Measurements from ENCODE around the gene ADAMTS18. TPM values are rescaled to one million over a fixed set of nuclear protein-coding genes. Genes with fewer than 3 reads are reported as not detected.

The ADAMTS18 gene
- total RNA-seq, 4 donors from 2014 or later, result 0.75 TPM; not detected in 3

- Histone ChIP-seq H3K36me3 (no peaks in the 10 kb centered on the region), H3K9me3 (no peaks in the 10 kb centered on the region), H3K27ac (no peak overlapping the region), H3K4me3 (replicated peaks in 1 of 3) (no peak overlapping the region), H3K4me1 (no peaks in the 10 kb centered on the region), H3K27me3 (no peaks in the 10 kb centered on the region)
- intact Hi-C loops (cut with DNase I), result no loop called here
- TF ChIP-seq POLR2A (IDR thresholded peaks at IDR 0.05), result no peak
- no peak for TF ChIP-seq CTCF (IDR thresholded peaks at IDR 0.05)
- DNase-seq, result no peak
- 76 to 81% methylated on average over 1 of the region's 1 CpG for WGBS, 2 donors
Measured at GRCh38 chr16:77310877-77311276, 124.0 kb downstream of the ADAMTS18 start.

GRCh38 chr16:77308163-77308561, 126.7 kb downstream of the ADAMTS18 start:
- no peaks in the 10 kb centered on the region for H3K4me1 ChIP-seq
- DNase-seq, result no peak
- no peaks in the 10 kb centered on the region for H3K9me3 ChIP-seq
- WGBS, 2 donors, result 51 to 71% methylated on average over 1 of the region's 1 CpG
- no peaks in the 10 kb centered on the region for H3K36me3 ChIP-seq
- H3K27ac ChIP-seq, result no peak overlapping the region
- H3K4me3 ChIP-seq (replicated peaks in 1 of 3), result no peak overlapping the region
- intact Hi-C loops (cut with DNase I), result no loop called here
- no peaks in the 10 kb centered on the region for H3K27me3 ChIP-seq
- TF ChIP-seq CTCF (IDR thresholded peaks at IDR 0.05) (no peak), POLR2A (IDR thresholded peaks at IDR 0.05) (no peak)

GRCh38 chr16:77307426-77308162, 127.2 kb downstream of the ADAMTS18 start:
- H3K9me3 ChIP-seq, result no peaks in the 10 kb centered on the region
- TF ChIP-seq CTCF (IDR thresholded peaks at IDR 0.05), result no peak
- TF ChIP-seq POLR2A (IDR thresholded peaks at IDR 0.05), result no peak
- no peaks in the 10 kb centered on the region for H3K27me3 ChIP-seq
- intact Hi-C loops (cut with DNase I), result no loop called here
- 72 to 75% methylated on average over 8 of the region's 8 CpGs for WGBS, 2 donors
- DNase-seq, result no peak
- H3K27ac ChIP-seq, result no peak overlapping the region
- no peaks in the 10 kb centered on the region for H3K36me3 ChIP-seq
- no peaks in the 10 kb centered on the region for H3K4me1 ChIP-seq
- H3K4me3 ChIP-seq (replicated peaks in 1 of 3), result no peak overlapping the region

GRCh38 chr16:77306075-77306474, 128.8 kb downstream of the ADAMTS18 start:
- Histone ChIP-seq H3K9me3 (no peaks in the 10 kb centered on the region), H3K4me1 (no peaks in the 10 kb centered on the region), H3K27ac (no peak overlapping the region), H3K36me3 (no peaks in the 10 kb centered on the region), H3K27me3 (no peaks in the 10 kb centered on the region), H3K4me3 (replicated peaks in 1 of 3) (no peak overlapping the region)
- no peak for DNase-seq
- WGBS, 2 donors, result 86 to 95% methylated on average over 3 of the region's 3 CpGs
- intact Hi-C loops (cut with DNase I), result no loop called here
- TF ChIP-seq CTCF (IDR thresholded peaks at IDR 0.05), result no peak
- TF ChIP-seq POLR2A (IDR thresholded peaks at IDR 0.05), result no peak

GRCh38 chr16:77304877-77305276, 130.0 kb downstream of the ADAMTS18 start:
- Histone ChIP-seq H3K4me3 (replicated peaks in 1 of 3) (no peak overlapping the region), H3K9me3 (no peaks in the 10 kb centered on the region), H3K27me3 (no peaks in the 10 kb centered on the region), H3K27ac (no peak overlapping the region), H3K4me1 (no peaks in the 10 kb centered on the region), H3K36me3 (no peaks in the 10 kb centered on the region)
- DNase-seq, result no peak
- intact Hi-C loops (cut with DNase I), result no loop called here
- TF ChIP-seq POLR2A (IDR thresholded peaks at IDR 0.05) (no peak), CTCF (IDR thresholded peaks at IDR 0.05) (no peak)
- 92 to 95% methylated on average over 2 of the region's 2 CpGs for WGBS, 2 donors
